Measurements from ENCODE around the gene SELENOS.

Gene SELENOS, protein sequence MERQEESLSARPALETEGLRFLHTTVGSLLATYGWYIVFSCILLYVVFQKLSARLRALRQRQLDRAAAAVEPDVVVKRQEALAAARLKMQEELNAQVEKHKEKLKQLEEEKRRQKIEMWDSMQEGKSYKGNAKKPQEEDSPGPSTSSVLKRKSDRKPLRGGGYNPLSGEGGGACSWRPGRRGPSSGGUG

DNA sequence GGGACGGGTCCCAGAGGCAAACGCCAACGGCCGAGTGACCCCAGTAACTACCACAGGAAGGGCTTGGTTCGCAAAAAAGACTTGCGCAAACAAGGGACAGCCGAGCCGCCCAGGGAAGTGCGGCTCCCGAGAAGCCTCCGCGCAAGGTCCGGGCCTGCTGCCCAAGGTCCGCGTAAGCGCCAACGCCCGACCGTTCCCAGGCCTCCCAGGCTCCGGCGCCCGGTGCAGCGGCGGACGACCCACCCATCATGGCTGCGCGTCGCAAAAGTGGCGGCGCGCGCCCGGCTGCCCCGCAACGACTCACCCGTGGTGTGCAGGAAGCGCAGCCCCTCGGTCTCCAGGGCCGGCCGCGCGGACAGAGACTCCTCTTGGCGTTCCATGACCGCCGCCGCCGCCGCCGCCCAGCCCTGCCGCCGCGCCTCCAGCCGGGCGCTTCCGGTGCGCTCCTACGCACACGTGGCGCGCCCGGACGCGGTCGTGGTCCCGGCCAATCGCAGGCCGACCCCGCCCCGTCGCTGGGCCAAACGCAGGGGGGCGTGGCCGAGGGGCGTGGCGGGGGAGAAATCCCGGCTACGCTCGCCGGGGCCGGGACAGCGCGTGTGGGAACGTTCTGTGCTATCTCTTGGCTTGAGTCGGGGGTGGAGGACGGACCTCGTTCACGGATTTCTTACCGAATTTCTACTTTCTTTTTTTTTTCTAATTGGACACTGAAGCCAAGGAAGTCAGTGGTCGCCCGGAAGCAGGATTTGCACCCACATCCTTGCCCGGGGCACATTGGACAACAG lies at the start of gene SELENOS:
Gene SELENOS (minus strand): TSS at position 448 of the 785 bp plus-strand sequence. CDS start 68 bp downstream, at position 380.
- peak; percentile 82 to 92 for DNase-seq

DNA sequence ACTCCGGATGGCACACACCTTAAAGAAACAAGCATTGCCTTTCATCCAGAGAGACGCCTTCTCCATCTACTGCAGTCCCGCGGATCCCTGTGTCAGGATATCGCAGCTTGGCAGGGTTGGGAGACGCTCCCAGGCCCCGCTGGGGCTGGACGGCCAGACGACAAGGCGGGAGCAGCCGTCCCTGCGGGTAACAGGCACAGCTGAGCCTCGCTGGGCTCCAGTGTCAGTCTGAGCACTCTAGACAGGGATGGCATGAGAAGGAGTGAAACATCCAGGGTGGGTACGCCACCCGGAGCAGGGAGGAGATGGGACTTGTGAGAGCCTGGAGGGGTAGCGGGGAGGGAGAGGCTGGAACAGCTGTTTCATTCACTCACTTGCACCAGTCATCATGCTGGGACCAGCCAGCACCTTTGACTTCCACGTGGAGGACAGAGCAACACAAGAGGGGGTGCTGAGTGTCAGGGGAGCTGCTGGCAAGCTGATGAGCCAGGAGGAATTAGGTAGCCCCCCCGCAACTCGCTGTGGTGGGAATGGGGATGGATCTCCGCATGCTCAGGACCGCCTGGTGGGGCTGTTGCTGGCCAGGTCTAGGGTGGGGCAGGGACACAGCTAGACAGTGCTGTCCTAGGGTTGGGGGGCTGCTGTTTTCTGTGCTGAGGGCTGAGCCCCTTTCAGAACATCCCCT lies 49.3 kb upstream of the SELENOS start:
- DNase-seq, result no peak

DNA sequence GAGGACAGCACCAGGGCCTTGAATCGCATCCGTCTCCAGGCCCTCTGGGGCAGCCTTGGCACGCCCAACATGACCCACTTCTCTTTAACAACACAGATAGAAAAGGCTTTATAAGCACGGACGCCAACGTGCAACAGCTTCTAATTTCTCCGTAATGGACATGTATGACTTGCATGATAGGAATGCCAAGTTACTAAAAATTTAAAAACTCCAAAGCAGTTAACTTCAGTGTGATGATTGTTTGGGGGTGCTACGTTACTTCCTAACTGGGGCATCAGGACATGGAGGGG lies 48.7 kb upstream of the SELENOS start:
- no peak for DNase-seq

DNA sequence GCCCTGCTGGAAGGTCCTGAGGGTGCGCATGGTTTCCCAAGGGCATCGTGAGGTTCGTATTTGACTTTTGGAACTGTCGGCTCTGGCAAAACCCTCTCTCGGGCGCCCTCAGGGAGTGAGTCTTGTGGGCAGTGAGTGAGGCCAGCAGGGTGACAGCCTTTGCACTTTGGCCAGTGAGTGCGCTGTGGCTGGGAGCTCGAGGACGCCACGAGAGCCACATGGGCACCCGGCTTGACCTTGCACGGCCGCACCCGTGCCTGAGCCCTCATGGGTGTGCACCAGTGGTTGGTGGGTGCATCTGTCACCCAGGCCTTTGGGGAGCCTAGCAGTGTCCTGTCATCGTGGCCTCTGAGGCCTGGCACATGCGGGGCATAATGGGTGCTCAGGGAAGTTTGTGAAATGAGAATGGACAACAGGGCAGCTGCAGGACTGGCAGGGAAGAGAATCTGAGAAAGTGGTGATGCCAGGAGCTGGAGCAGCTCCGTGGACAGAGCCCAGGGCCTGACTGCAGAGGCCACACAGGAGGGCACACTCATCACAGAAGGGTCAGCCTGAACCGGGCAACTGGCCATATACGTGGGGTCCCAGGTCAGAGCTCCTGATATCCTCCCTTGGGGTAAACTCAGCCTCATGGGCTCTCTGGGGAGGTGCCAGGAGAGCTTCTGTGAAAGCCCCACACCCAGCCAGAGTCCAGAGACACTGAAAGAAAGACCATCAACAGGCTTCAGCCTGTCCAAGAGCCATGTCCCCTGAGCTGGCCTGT lies 48.2 kb upstream of the SELENOS start:
- no peak for DNase-seq

DNA sequence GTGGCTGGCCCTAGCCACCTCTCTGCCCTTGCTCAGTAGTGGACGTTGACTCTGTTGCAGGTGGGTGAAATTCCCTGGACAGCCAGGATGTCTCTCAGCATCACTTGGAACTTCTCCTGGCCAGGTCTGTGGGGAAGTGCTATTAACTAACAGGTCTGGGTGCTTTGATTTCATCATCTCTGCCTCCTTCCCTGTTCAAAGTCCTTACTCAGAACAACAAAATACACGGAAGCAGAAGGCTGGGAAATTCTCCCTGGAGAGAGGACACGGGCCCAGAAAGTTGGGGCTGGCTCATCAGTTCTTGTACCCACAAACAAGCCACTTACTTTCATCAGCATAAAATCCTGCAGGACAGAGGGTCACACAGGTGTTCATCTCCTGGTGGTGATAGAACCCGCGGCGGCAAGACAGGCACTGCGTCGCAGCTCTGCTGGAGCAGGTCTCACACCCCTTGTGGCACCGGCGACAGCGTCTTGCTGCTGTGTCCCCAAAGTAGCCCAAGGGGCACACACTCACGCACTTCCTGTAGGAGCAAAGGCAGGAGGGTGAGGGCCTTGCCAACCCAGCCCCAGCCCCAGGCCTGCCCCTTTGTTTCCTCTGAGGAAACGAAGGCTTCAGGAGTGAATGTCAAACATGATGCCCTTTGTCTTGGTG lies 47.4 kb upstream of the SELENOS start:
- no peak for DNase-seq

DNA sequence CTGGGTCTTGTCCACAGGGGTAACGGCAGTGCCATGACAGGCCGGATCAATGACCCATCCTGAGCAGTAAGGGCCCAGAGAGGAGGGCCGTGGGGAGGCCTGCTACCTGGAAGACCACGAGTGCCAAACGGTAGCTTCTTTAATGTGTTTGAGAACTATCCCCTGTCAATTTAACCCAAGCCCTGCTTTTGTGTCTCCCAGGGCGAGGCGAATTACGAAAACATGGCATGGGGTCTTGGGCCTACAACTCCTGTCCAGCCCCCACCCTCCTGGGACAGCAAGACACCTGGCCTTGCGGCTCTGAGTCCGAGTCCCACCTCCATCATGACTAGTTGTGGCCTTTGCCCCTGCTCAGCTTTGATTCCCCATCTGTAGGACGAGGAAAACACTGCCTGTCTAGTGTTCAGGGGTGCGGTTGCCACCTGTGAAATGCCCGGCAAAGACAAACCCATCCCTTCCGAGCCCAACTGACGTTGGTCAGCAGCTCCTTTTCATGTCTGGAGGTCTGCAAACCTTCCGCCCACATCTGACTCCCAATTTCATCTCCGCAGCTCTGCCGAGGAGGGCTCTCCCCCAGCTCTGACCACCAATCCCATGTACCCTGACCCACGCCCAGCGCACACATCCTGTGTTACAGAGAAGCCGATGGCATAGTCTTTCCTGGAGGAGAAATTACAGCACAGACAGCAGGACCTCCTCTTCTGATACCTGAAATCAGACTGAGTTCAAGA lies 46.7 kb upstream of the SELENOS start:
- DNase-seq, result no peak

DNA sequence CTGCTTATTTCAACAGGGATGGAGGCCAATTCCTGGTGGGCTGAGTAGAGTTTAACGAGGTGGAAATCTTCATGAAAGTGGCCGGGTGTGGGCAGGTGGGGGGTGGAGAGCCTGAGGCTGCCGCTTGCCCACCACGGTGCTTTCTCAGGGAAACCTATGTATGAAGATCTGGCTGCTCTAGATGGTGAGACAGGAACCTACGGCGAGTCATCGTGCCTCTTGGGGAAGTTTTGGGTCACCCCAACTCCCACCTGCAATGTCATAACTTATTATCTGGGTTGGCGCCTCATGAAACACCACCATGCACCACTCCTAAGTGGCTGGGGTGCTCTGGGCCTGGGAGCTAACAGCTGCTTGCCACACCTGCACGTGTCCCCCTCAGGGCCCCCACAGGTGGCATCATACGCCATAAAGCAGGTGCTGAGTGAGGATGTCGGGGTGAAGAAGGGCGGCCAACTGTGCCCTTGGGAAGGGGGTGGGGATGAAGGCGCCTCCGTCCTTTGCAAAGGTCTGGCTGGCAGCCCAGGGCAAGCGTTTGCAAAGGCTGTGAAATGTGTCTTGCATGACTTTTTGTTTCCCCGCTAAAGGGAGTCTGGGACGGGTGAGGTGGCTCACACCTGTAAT lies 45.7 kb upstream of the SELENOS start:
- DNase-seq, result no peak

DNA sequence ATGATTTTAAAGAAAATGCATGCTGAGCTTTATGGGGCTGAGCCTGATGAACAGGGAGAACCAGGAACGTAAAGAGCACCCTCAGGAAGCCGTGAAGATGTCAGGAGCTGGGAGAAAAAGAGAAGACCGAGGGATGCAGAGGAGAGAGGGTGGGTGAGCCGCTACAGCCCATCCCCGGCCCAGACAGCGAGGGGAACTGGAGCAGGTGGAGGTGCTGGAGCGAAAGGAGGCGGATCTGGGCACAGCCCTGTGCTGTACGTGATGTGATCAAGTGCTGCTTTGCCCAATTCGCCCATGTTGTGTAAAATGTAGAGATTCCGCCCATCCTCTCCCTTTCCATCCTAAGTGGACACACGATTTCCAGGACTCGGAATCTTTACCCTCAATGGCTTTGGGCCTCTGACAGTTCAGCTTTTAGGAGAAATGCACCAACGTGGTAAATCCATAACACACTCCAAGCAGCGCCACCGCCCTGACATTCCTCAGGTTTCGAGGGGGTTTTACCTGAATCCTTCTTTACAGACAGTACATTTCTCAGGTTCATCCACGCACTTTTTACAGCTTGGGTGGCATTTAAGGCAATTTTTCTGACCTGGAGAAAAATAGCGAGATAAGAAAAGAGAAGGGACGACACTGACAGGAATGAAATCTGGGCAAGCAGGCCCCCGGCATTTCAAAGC lies 44.9 kb upstream of the SELENOS start:
- no peak for DNase-seq

DNA sequence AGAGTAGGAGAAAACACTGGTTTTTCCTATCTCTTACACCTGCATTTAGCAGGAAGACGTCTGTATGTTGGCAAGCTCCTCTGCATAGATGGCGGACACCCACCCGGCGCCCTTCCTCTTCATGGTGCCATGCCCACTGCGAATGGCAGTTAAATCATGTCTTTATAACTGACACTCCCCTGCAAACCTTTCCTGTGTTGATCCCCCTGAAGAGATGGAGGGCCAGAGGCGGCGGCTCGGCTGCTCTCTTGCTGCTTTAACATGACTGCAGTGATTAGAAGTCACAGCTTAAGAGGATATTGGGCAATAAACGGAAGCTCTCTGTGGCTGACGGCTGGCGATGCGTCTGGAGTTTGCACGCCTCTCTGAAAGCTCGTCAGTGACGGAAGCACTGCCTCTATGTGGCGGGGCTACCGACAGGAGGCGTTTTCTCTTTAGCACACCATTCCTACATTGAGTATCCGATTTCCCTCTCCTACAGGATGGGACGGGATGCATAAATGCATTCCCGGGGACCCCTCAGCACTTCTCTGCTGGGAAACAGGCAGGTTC lies 43.3 kb upstream of the SELENOS start:
- DNase-seq, result peak; percentile 29 to 39

DNA sequence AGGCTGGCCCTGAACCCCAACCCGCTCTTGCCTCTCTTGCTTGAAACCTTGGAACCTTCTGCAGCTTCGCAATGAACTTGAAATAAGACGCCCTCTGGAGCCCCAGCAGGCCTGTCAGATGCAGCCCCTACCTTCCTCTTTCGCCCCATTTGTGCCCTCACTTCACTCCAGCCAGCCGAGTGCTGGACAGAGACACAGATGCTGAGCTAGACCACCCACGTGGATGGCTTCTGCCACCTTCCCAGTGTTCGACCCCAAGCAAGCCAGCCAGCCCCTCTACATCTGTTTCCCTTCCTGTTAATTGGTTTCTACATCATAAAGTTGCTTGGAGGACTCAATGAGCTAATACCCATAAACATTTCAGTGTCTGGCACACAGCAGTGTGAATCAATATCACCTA lies 41.6 kb upstream of the SELENOS start:
- no peak for DNase-seq

GRCh38 chr15:101318147-101318819 lies 41.0 kb upstream of the SELENOS start:
- DNase-seq, result no peak

DNA sequence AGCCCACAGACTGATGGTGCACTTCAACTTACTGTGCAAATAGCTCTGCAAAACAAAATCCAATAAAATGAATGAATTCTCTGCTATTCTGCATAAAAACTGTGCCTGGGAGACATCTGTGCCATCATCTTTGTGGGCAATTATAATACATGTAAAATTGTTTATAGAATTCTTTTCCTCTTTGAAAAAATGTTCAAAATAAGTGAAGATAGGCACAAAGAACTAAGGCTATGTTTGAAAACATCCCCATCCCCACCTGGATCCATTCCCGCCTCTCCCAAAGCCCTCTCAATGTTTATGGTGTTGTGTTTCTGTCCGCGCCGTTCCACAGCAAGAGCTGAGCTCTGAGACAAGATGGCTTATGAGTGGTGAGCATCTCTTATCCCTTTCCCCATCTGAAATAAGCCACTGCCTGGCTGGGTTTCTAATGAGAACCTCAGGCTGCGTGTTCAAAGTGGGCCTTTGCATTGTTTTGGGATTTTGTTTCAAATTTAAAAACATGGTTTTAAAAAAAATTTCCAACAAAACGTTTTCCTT lies 40.1 kb upstream of the SELENOS start:
- no peak for DNase-seq

- DNase-seq, result no peak
These were observed 39.2 kb upstream of the SELENOS start for GRCh38 chr15:101316529-101316928.

DNA sequence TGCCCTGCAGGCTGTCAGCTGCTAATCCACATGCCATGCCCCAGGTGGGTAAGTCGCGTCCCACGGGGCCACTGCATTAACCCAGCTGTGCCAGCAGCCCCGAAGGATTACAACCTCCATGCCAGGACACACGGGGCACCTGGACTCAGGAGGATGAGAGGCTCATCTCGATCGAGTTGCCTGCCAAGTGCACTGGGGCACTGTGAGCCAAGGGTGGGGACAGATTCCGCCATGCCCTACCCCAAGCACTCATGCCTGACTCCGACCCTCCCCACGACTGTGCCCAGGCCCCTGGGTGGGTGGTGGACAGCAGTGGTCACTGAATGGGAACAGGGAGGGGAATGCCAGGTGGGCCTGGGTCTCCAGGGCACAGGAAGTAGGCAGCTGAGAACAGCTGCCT lies 38.5 kb upstream of the SELENOS start:
- DNase-seq, result no peak

- DNase-seq, result no peak
These were observed 37.2 kb upstream of the SELENOS start for GRCh38 chr15:101314336-101315125.

GRCh38 chr15:101313041-101313761 lies 35.9 kb upstream of the SELENOS start:
- DNase-seq, result no peak

DNA sequence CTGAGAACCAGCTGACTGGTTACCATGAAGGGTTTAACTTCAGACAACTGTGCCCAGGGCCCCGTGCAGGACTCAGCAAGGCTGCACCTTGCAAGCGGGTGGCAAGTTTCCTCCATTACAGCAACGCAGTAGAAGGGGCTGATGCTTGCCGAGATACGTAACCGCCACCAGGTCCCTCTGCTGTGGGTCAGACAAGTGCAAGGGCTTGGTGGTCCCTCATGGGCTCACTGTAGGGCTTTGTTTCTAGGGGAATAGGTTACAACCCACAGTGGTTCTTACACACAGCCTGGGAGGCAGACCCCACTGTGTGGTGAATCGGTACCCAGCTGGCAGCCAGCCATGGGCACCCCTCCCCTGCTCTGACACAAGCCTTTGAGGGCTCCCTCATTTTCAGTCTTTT lies 33.2 kb upstream of the SELENOS start:
- no peak for DNase-seq

GRCh38 chr15:101310161-101310480 lies 32.8 kb upstream of the SELENOS start:
- no peak for DNase-seq

Data from stimulated activated CD4-positive, alpha-beta T cell treated with anti-CD3 and anti-CD28 coated beads, Interleukin-4, amount 100 ng/mL, for 4 hours (primary cell).